ENCODE results near the gene C8G. TPM values are rescaled to one million over a fixed set of nuclear protein-coding genes. Genes with fewer than 3 reads are reported as not detected.

C8G gene
- total and polyA plus RNA-seq, 2 of the 13 experiments (the other 11 are each of a cell fraction or from before 2014, with no cell fraction given): 4.9 to 12.8 TPM

GRCh38 chr9:136923881-136924280 is 21.2 kb upstream of the C8G start:
- no TSS peak for BruUV-seq (replicated peaks)
- no peak for FAIRE-seq

GRCh38 chr9:136925414-136926153 is 19.5 kb upstream of the C8G start:
- no peak overlapping the region for H3K4me2 ChIP-seq (ENCODE audit: low read depth, low read length)
- ChIA-PET POLR2A (no interaction called here), CTCF (ENCODE audit: low intra/inter-chr PET ratio, low total read pairs) (no interaction called here)
- no peaks in the 10 kb centered on the region for H3K4me1 ChIP-seq (ENCODE audit: insufficient read depth, low read length)
- H2AFZ ChIP-seq (ENCODE audit: low read length): no peak overlapping the region
- in situ Hi-C loops (cut with HindIII; ENCODE audit: extremely low pct_ligation_motif_present, low pct_unique_long_range_greater_than_20kb): no loop called here
- no peaks in the 10 kb centered on the region for H3K79me2 ChIP-seq (ENCODE audit: insufficient read depth, low read length)
- BruUV-seq (replicated peaks): no TSS peak
- no peak for FAIRE-seq
- no peaks in the 10 kb centered on the region for H3K27me3 ChIP-seq (ENCODE audit: control insufficient read depth in 1 of 2, insufficient read depth in 2 of 2, low read length in 2 of 2)
- 97% methylated on average over 18 of the region's 33 CpGs for WGBS (ENCODE audit: low lambda C conversion rate)
- no peak overlapping the region for H3K4me3 ChIP-seq (replicated peaks in 1 of 3; ENCODE audit: insufficient read depth in 1 of 3, low read depth in 2 of 3, low read length in 3 of 3)
- no peak for DNase-seq (ENCODE audit: low spot score)
- no peak overlapping the region for H3K9ac ChIP-seq (ENCODE audit: insufficient read depth, low read depth, low read length)
- no peak overlapping the region for H3K27ac ChIP-seq (ENCODE audit: extremely low read length, insufficient read depth, low read length)
- H4K20me1 ChIP-seq (ENCODE audit: insufficient read depth, low read length): no peaks in the 10 kb centered on the region
- peak; percentile 25 for ATAC-seq
- intact Hi-C loops (cut with micrococcal nuclease; ENCODE audit: unreplicated experiment): loop anchor here (5.0 kb wide), 1 partner anchor 138 kb away; no protein-coding TSS in a partner anchor
- no peaks in the 10 kb centered on the region for H3K9me3 ChIP-seq (ENCODE audit: low read length)
- peaks cover 17 to 37% of the 10 kb centered on the region in 2 experiments; a peak in 4 of 5 replicates for H3K36me3 ChIP-seq (replicated peaks in 1 of 2; ENCODE audit: control insufficient read depth in 1 of 2, insufficient read depth in 2 of 2, low read length in 2 of 2)
- 0 out of 2 replicates have a peak, but pooled peaks have one; percentile 26 for TF ChIP-seq STAG1 (CRISPR knock-in tag; IDR thresholded peaks at IDR 0.05)
- no peak for TF ChIP-seq CENPX (CRISPR knock-in tag; IDR thresholded peaks at IDR 0.05)
- TF ChIP-seq AGO2 (optimal IDR thresholded peaks at IDR 0.05; ENCODE audit: low read depth, low read length): peak; percentile 22
- TF ChIP-seq ZBTB38 (CRISPR knock-in tag; IDR thresholded peaks at IDR 0.05): peak; percentile 29; the same call in 1 of the 2 replicates
- no peak for TF ChIP-seq DBP (CRISPR knock-in tag; IDR thresholded peaks at IDR 0.05; ENCODE audit: not compliant biosample characterization)
- no peak for TF ChIP-seq SP2 (CRISPR knock-in tag; IDR thresholded peaks at IDR 0.05)
- no peak for TF ChIP-seq ATF1 (CRISPR knock-in tag; IDR thresholded peaks at IDR 0.05)
- no peak for TF ChIP-seq ZMAT3 (CRISPR knock-in tag; conservative IDR thresholded peaks at IDR 0.05)
- TF ChIP-seq ATF7-NPFF (CRISPR knock-in tag; IDR thresholded peaks at IDR 0.05; ENCODE audit: low read depth): no peak
- no peak for TF ChIP-seq ARID2 (CRISPR knock-in tag; IDR thresholded peaks at IDR 0.05; ENCODE audit: borderline replicate concordance)
- TF ChIP-seq NFIC (IDR thresholded peaks at IDR 0.05; ENCODE audit: low read length): no peak

More at GRCh38 chr9:136923881-136924280, 21.2 kb upstream of the C8G start:
- peak; percentile 20 for TF ChIP-seq RBM22 (optimal IDR thresholded peaks at IDR 0.05; ENCODE audit: low read length)
- peak; percentile 25 for TF ChIP-seq AGO2 (optimal IDR thresholded peaks at IDR 0.05; ENCODE audit: low read depth, low read length)
- TF ChIP-seq SRSF4 (IDR thresholded peaks at IDR 0.05; ENCODE audit: low read depth, low read length, poor library complexity, severe bottlenecking): no peak
- TF ChIP-seq PHF8 (CRISPR knock-in tag; IDR thresholded peaks at IDR 0.05): no peak
- in situ Hi-C loops (cut with HindIII; ENCODE audit: extremely low pct_ligation_motif_present, low pct_unique_long_range_greater_than_20kb): no loop called here
- H3K79me2 ChIP-seq (ENCODE audit: insufficient read depth, low read length): no peaks in the 10 kb centered on the region
- H3K27ac ChIP-seq (ENCODE audit: extremely low read length, insufficient read depth, low read length): no peak overlapping the region
- CTCF ChIA-PET (ENCODE audit: low intra/inter-chr PET ratio, low total read pairs): no interaction called here
- H3K4me1 ChIP-seq (ENCODE audit: insufficient read depth, low read length): no peaks in the 10 kb centered on the region
- no peak for DNase-seq (ENCODE audit: low spot score)
- WGBS (ENCODE audit: low lambda C conversion rate): 97% methylated on average over 15 of the region's 19 CpGs
- no peaks in the 10 kb centered on the region for H4K20me1 ChIP-seq (ENCODE audit: insufficient read depth, low read length)
- H3K4me3 ChIP-seq (replicated peaks in 1 of 3; ENCODE audit: insufficient read depth in 1 of 3, low read depth in 2 of 3, low read length in 3 of 3): no peak overlapping the region
- no peak overlapping the region for H3K4me2 ChIP-seq (ENCODE audit: low read depth, low read length)
- POLR2A ChIA-PET: no interaction called here
- no peaks in the 10 kb centered on the region for H3K9me3 ChIP-seq (ENCODE audit: low read length)
- peaks cover 23 to 49% of the 10 kb centered on the region in 2 experiments; a peak in 4 of 5 replicates for H3K36me3 ChIP-seq (replicated peaks in 1 of 2; ENCODE audit: control insufficient read depth in 1 of 2, insufficient read depth in 2 of 2, low read length in 2 of 2)
- H2AFZ ChIP-seq (ENCODE audit: low read length): no peak overlapping the region
- ATAC-seq: no peak
- intact Hi-C loops (cut with micrococcal nuclease; ENCODE audit: unreplicated experiment): no loop called here
- no peaks in the 10 kb centered on the region for H3K27me3 ChIP-seq (ENCODE audit: control insufficient read depth in 1 of 2, insufficient read depth in 2 of 2, low read length in 2 of 2)
- H3K9ac ChIP-seq (ENCODE audit: insufficient read depth, low read depth, low read length): no peak overlapping the region
